Muscle of back (tissue), 11 donors: Measurements from ENCODE around the gene UGT1A3. TPM values are rescaled to one million over a fixed set of nuclear protein-coding genes. Genes with fewer than 3 reads are reported as not detected.
"Not testable (repeated sequence)": the region's sequence is repeated elsewhere in the genome, so short reads cannot be mapped to it uniquely, and the experiment has no call there.

Source experiments
- DNase-seq, 3 donors: peaks; one replicate each; pipeline versions ENCODE4 v3.0.0 to v3.0.0-alpha.2; 2013
- polyA plus RNA-seq, 10 donors: library from polyadenylated mRNA; unstranded; fragments of 120-200 nt; gene quantifications; one replicate each; pipeline ENCODE4 v1.2.1, GENCODE V29; 2013; ENCODE audit not compliant: insufficient read length in 10 of 10

The UGT1A3 gene
- polyA plus RNA-seq, 10 donors: not detected

DNA sequence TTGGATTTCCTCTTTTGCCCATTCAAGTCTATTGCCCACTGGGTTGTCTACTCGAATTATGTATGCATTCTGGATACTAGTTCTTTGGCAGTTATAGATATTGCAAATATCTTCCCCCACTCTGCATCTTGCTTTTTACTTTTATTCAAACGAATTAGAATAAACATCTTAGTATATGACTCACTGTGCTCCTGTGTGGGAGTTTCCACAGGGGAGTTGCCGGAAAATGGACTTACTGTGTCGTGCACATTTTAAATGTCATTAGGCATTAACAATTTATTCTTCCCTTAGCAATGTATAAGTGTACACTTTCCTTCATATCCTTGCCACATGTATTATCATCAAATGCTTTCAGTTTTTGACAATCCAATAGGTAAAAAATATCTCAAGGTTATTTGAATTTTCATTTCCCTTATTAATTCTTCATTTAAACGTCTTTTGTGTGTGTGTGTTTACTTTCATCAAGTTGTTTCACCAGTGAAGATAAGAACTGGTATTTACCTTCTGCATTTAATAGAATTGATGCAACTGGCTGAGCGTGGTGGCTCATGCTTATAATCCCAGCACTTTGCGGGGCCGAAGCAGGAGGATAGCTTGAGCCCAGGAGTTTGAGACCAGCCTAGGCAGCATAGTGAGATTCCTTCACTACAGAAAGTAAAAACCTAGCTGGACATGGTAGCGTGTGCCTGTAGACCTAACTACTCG, 20.8 kb upstream of the UGT1A3 start:
- no peak for DNase-seq

GRCh38 chr2:233708942-233709341, 19.9 kb upstream of the UGT1A3 start:
- no peak for DNase-seq

DNA sequence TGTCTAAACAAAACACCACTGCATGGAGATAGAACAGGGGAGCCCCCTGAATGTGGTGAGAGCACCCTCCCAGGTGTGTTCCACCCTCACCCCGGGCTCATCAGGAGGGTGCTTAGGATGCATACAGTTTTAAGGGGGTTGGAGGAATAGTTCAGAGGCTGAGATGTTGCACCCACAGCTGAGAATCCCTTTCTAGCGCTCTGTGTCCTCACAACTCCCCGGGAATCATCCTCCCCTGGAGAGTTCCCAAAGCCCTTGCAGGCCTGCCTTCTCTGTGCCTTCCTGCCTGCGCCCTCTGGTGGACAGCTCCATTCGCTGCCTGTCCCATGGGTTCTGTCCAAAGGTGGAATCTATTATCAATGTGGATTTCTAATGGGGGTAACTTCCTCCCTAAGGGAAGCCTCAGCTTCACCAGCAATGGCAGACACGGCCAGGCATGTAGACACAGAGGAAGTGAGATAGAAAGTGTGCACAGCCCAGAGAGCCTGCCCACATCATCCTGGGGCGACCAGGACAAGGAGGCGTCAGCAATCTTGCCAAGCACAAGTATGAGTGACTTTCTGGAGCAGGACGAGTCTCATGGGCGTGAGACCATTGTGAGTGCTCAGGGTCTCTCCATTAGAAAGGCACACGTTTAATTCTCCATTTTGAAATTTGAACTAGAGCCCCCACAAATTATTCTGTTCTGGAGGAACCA, 17.4 kb upstream of the UGT1A3 start:
- peak; percentile 33 to 56 (median 42) for DNase-seq

- no peak for DNase-seq
Observed at GRCh38 chr2:233712611-233713261, 16.1 kb upstream of the UGT1A3 start, which contains the start of gene UGT1A5. Gene UGT1A5, plus strand, starts transcription at chr2:233712907. Its CDS starts 85 bp downstream, at chr2:233712992.

DNA sequence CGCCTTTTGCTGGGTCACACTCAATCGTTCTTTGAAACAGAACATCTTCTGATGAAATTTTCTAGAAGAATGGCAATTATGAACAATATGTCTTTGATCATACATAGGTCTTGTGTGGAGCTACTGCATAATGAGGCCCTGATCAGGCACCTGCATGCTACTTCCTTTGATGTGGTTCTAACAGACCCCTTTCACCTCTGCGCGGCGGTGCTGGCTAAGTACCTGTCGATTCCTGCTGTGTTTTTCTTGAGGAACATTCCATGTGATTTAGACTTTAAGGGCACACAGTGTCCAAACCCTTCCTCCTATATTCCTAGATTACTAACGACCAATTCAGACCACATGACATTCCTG, 15.6 kb upstream of the UGT1A3 start:
- DNase-seq: no peak

DNA sequence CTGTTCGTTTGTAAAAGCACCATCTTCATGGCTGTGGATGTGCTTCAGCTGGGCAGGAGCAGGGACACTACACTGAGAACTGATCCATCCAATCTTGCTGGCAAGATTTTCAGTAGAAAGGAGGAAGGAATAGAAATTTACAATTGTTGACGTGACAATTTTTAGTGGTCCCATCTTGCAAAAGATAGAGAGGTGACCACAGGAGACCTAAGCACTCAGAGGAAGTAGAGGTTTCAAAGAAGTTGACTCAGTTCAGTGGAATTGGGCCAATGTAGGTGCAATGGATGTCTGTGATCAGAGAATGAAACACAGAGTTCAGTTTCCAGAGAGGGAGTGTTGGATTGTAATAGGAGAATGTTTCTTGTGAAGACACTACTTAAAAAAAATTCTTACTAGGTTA, 14.7 kb upstream of the UGT1A3 start:
- no peak for DNase-seq

- DNase-seq: no peak
Observed at GRCh38 chr2:233718552-233718951, 10.3 kb upstream of the UGT1A3 start, which contains the start of gene UGT1A4. Gene UGT1A4, plus strand, starts transcription at chr2:233718736. Its CDS starts 85 bp downstream, at chr2:233718821.

DNA sequence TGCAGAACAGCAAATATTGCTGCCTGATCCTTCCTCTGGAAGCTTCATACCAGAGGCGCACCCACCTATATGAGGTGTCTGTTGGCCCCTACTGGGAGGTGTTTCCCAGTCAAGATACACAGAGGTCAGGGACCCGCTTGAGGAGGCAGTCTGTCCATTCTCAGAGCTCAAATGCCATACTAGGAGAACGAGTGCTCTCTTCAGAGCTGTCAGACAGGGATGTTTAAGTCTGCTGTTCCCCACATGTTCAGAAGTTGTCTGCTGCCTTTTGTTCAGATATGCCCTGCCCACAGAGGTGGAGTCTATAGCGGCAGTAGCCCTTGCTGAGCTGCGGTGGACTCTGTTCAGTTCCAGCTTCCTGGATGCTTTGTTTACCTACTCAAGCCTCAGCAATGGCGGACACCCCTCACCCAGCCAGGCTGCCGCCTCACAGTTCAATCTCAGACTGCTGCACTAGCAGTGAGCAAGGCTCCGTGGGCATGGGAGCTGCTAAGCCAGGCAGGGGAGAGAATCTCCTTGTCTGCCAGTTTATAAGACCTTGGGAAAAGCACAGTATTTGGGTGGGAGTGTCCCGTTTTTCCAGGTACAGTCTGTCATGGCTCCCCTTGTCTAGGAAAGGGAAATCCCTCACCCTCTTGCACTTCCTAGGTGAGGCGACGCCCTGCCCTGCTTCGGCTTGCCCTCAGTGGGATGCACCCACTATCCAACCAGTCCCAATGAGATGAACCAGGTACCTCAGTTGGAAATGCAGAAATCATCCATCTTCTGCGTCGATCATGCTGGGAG, 8.2 kb downstream of the UGT1A3 start:
- not testable (repeated sequence) for DNase-seq

DNA sequence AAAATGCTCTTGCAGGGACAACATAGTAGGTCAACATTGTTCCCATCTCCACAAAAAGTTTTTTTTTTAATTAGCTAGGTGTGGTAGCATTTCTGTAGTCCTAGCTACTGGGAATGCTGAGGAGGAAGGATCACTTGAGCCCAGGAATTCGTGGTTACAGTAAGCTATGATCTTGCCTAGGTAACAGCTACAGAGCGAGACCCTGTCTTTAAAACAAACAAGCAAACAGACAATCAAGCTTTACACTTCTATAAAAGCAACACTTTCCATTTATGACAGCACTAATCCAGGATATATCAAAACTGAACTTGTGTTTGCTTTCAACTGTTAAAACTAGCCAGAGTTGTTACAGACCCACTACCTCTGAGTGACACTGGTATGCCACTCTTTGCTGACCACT, 12.0 kb downstream of the UGT1A3 start:
- DNase-seq: no peak

DNA sequence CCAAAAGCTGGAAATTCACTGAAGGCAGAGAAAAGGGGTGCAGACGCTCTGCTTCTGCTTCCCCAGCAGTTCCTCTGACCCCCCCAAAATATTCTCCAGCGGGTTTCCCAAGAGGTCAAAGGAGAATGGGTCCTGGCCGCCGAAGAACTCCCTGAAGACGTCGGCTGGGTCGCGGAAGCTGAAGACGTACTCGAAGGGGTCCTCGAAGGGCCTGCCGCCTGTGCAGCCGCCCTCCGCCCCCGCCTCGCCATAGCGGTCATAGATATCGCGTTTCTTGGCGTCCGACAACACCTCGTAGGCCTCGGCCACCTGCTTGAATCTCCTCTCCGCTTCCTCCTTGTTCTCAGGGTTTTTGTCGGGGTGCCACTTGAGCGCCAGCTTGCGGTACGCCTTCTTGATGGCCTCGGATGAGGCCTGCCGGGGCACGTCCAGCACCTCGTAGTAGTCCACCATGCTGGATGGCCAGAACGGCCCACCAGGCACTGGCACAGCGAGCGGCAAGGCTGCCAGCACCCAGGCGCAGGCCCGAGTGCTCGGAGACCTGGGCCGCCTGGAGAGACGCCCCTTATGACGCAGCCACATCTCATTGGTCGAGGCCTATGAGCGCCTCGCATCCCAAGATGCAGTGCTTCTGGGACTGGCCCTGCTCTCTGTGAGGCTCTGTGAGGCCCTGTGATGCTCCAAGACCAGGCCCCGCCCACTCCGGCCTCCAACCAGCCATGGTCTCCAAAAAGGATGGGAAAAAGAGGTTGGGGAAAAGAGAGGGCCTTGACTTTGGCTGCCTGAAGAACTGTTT, 14.8 kb downstream of the UGT1A3 start:
- DNase-seq: no peak

GRCh38 chr2:233745073-233745755, 16.4 kb downstream of the UGT1A3 start:
- no peak for DNase-seq

- not testable (repeated sequence) for DNase-seq
Observed at GRCh38 chr2:233745838-233746237, 17.0 kb downstream of the UGT1A3 start.

GRCh38 chr2:233746475-233747282, 17.8 kb downstream of the UGT1A3 start:
- DNase-seq: no peak

- no peak for DNase-seq
Observed at GRCh38 chr2:233747283-233747544, 18.4 kb downstream of the UGT1A3 start.

- not testable (repeated sequence) for DNase-seq
Observed at GRCh38 chr2:233750689-233751088, 21.8 kb downstream of the UGT1A3 start.

DNA sequence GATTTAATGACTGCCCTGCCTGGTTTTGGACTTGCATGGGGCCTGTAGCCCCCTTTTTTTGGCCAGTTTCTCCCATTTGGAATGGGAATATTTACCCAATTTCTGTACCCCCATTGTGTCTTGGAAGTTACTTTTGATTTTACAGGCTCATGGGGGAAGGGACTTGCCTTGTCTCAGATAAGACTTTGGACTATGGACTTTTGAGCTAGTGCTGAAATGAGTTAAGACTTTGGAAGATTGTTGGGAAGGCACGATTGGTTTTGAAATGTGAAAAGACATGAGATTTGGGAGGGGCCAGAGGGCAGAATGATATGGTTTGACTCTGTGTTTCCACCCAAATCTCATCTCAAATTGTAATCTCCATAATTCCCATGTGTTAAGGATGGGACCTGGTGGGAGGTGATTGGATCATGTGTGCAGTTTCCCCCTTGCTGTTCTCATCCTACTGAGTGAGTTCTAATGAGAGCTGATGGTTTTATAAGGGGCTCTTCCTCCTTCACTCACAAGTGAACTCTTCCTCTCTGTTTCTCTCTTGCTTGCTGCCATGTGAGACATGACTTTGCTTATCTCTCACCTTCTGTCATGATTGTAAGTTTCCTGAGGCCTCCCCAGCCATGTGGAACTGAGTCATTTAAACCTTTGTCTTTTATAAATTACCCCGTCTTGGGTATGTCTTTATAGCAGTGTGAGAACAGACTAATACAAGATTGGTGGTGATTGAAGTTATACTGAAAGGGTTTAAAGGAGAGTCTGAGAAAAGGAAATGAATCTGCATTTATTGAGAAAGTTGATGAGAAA, 22.6 kb downstream of the UGT1A3 start:
- DNase-seq: not testable (repeated sequence)

DNA sequence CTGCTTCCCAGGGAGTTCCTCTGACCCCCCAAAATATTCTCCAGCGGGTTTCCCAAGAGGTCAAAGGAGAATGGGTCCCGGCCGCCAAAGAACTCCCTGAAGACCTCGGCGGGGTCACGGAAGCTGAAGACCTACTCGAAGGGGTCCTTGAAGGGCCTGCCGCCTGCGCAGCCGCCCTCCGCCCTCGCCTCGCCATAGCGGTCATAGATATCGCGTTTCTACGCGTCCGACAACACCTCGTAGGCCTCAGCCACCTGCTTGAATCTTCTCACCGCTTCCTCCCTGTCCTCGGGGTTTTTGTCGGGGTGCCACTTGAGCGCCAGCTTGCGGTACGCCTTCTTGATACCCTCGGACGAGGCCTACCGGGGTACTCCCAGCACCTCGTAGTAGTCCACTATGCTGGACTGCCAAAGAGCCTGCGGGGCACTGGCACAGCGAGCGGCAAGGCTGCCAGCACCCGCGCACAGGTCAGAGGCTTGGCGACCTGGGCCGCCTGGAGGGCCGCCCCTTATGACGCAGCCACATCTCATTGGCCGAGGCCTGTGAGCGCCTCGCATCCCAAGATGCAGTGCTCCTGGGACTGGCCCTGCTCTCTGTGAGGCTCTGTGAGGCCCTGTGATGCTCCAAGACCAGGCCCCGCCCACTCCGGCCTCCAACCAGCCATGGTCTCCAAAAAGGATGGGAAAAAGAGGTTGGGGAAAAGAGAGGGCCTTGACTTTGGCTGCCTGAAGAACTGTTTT, 26.2 kb downstream of the UGT1A3 start:
- DNase-seq: no peak

DNA sequence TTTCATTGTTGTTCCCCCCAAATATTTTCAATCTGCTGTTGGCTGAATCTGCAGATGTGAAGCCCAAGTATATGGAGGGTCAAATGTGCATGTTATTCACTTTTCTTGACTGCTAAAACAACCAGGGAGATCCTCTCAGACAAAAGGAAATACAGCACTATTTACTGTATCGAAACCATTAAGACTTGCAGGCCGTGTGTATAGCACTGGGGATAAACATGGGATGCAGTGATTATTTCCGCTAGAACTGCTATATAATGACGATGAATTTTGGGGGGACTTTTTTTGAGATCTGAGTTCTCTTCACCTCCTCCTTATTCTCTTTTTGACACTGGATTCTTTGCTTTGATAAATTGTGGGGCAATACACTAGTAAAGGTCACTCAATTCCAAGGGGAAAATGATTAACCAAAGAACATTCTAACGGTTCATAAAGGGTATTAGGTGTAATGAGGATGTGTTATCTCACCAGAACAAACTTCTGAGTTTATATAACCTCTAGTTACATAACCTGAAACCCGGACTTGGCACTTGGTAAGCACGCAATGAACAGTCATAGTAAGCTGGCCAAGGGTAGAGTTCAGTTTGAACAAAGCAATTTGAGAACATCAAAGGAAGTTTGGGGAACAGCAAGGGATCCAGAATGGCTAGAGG, 27.7 kb downstream of the UGT1A3 start:
- DNase-seq: no peak
